Rectal smooth muscle tissue (tissue), 1 donor: ENCODE results near the gene SIPA1L3.

Experiments
- H3K27ac ChIP-seq: one replicate; pipeline ENCODE4 v1.7.0; 2013; ENCODE audit warnings: low read depth, low read length, inconsistent platforms
- H3K27me3 ChIP-seq: one replicate; pipeline ENCODE4 v1.7.0; 2013; ENCODE audit warnings: low read length; ENCODE audit not compliant: control insufficient read depth, insufficient read depth
- H3K36me3 ChIP-seq: one replicate; pipeline ENCODE4 v1.7.0; 2013; ENCODE audit warnings: low read length; ENCODE audit not compliant: control insufficient read depth, insufficient read depth
- H3K4me1 ChIP-seq: one replicate; pipeline ENCODE4 v1.7.0; 2013; ENCODE audit warnings: low read length; ENCODE audit not compliant: control insufficient read depth, insufficient read depth
- H3K4me3 ChIP-seq: one replicate; pipeline ENCODE4 v1.7.0; 2013; ENCODE audit warnings: low read length
- H3K9ac ChIP-seq: one replicate; pipeline ENCODE4 v1.7.0; 2013; ENCODE audit warnings: low read length

The SIPA1L3 gene

DNA sequence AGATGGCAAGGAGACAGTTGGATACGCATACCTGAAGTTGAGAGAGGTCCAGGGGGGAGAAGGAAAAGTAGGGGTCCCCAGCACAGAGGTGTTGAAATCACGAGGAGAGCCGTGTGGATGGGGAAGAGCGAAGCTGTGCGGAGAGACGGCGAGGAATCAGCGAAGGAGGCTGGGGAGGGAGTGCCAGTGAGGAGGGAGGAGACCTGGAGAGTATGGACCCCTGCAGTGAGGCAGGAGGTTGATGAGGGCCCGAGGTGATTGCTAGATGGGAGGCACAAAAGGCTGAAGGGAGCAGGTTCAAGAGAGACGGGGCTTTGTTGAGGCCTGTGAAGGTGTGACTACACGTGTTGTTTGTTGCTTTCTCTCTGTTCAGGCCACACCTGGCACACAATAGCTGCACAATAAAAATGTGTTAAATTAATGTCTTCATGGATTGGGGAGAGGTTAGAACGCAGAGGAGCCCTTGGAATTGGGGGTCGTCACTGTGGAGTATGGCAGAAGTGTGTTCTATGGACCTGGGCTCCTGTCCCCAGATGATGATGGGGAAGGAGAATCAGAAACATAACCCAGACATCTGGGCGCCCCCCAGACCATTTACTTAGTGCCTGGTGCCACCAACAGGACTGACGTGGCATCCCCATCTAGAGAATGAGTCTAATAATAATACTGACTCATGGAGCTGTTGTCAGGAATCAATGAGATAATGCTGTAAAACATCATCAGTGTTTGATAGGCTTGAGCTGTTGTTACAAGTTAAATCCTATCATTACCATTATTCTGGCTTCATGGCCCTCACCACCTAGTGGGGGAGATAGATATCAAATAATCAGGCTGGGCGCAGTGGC, 137.5 kb downstream of the SIPA1L3 start:
- Histone ChIP-seq H3K36me3 (no peaks in the 10 kb centered on the region), H3K4me3 (no peak overlapping the region), H3K9ac (no peak overlapping the region), H3K27me3 (no peaks in the 10 kb centered on the region), H3K4me1 (no peaks in the 10 kb centered on the region), H3K27ac (no peak overlapping the region)

DNA sequence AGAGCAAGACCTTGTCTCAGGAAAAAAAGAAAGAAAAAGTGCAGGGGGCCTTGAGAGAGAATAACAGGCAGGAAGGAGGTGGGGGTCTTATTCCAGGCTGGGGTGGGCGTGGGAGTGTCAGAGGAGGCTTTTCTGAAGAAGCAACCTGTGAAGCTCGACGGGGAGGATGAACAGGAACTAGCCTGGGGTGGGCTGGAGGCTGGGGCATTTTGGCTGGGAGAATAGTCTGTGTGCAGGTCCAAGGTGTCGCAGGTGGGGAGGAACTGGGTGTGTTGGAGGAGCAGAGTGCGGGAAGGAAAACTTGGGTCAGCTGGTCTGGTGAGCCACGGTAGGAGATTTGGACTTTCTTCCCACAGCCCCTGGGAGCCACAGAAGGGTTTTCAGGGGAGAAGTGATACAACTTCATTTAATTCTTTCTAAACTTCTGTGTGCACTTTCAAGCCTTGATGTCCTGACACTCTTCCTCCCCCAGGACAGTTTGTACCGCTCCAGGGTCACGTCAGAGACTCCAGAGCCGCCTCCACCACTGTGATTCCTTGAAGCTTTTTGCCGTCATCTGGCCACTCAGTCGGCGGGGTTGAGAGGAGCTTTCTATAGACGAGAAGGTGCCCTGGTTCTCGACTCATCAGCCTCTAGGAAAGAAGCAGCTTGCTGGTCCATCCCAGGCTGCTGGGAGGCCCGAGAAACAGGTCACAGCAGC, 138.7 kb downstream of the SIPA1L3 start:
- no peaks in the 10 kb centered on the region for H3K27me3 ChIP-seq
- no peak overlapping the region for H3K27ac ChIP-seq
- no peak overlapping the region for H3K9ac ChIP-seq
- no peak overlapping the region for H3K4me3 ChIP-seq
- no peaks in the 10 kb centered on the region for H3K4me1 ChIP-seq
- H3K36me3 ChIP-seq, result no peaks in the 10 kb centered on the region

DNA sequence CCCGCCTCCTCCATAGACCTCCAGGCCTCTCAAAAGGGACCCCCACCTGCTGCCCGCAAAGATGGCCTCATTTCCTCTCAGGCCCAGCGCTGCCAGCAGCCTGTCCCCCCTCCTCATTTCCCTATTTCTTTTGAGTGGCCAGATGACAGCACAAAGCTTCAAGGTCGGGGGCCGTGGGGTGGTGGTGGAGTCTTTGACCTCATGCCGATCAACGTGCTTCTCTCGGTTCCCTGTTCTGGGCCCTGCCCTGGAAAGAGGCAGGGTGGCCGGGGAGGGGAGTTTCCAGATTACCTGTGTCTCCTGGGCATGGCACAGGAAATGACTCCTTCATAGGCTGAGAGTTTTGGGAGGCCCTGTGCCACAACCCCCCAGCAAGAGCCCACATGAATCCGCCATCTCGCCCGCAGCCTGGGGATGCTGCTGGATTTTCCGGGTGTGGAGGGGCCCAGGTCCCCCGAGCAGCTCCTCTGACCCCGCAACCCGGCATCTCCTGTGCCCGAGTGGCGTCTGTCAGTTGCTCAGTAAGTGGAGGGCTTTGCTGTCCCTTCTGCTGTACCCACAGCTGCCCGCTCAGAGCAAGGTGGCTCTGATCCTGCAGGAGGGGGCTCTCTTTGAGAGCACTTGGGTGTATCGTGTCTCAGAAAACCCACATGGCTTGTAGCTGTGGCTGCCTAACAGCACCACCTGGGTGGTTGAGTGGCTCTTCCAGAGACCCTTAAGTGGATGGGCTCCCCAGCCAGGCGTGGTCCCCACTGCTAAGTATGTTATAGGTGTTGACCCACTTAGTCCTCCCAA, 139.4 kb downstream of the SIPA1L3 start:
- no peak overlapping the region for H3K9ac ChIP-seq
- no peaks in the 10 kb centered on the region for H3K36me3 ChIP-seq
- no peak overlapping the region for H3K27ac ChIP-seq
- no peaks in the 10 kb centered on the region for H3K4me1 ChIP-seq
- H3K27me3 ChIP-seq, result no peaks in the 10 kb centered on the region
- H3K4me3 ChIP-seq, result no peak overlapping the region

DNA sequence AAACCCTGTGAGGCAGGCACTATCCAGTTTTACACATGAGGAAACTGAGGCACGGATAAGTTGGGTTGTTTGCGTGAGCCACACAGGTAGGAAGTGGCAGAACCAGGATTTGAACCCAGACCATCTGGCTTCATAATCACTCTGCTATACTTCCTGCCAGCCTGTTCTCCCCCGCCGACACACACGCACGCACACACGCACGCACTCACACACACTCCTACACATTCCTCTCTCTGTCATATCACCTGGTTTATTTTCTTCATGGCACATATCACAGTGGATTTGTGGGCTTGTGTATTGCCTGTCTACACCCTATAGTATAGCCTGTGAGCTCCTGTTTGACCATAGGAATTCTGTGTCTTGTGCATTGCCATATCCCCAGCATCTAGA, 140.0 kb downstream of the SIPA1L3 start:
- Histone ChIP-seq H3K36me3 (no peaks in the 10 kb centered on the region), H3K27ac (no peak overlapping the region), H3K4me3 (no peak overlapping the region), H3K9ac (no peak overlapping the region), H3K4me1 (no peaks in the 10 kb centered on the region), H3K27me3 (no peaks in the 10 kb centered on the region)

DNA sequence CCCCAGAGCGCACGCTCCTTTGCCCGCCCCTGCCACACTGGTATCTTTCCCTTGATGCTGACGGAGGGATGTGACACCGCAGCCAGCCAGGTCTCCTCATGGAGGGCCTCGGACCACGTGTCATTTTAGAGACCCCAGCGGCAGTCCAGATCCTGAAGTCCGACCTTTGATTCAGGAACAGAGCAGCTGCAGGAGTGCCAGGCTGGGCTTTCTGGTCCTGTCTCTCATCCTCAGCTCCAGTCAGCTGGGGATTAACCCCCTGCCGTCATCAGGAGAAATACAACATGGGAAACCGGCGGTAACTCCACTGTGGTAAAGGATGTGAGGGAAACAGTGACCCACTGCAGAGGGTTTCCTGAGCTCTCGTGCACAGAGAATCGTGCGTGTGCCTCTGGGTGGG, 140.6 kb downstream of the SIPA1L3 start:
- Histone ChIP-seq H3K27ac (no peak overlapping the region), H3K27me3 (no peaks in the 10 kb centered on the region), H3K4me3 (no peak overlapping the region), H3K4me1 (no peaks in the 10 kb centered on the region), H3K36me3 (no peaks in the 10 kb centered on the region), H3K9ac (no peak overlapping the region)

DNA sequence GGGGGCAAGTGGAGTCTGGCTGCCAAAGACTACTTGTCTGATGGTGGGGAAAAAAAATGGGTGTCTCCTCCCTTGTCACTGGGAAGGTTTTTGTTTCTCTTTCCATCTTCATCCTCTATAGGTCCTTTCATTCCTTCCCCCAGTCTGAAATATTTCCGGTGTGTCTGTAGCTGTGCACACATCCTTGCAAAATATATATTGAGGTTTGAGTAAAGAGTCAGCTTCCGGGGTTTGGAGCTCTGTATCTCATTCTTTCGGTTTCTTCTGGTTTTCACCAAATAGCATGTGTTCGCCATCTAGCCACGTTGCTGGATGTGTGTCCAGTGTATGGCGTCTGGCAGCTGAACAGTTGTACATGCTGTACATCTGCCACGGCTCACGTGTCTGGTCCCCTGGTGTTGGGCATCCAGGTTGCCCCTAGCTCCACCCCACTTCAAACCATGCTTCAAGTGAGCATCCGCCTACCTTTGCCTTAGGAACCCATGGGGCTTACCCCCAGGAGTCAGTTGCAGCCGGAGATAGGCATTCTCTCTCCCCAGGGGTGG, 142.2 kb downstream of the SIPA1L3 start:
- H3K4me3 ChIP-seq, result no peak overlapping the region
- H3K4me1 ChIP-seq, result no peaks in the 10 kb centered on the region
- no peaks in the 10 kb centered on the region for H3K36me3 ChIP-seq
- no peak overlapping the region for H3K9ac ChIP-seq
- no peaks in the 10 kb centered on the region for H3K27me3 ChIP-seq
- no peak overlapping the region for H3K27ac ChIP-seq

DNA sequence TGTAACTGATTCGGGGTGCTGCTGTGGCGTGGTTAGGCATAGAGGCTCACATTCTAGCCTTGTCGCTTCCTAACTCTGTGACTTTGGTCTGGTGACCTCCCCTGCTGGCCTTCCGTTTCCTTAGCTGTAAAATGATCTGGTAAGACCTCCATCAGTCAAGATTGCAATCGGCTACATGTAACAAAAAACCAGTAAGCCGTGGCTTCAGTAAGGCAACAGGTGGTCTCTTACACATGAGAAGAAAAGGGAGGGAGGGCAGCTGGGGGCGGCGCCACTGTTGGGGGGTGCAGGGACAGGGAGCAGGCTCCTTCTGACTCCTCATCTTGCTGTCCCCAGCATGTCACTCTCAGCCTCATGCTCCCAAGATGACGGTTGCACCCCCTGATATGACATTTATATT, 148.0 kb downstream of the SIPA1L3 start:
- Histone ChIP-seq H3K27me3 (no peaks in the 10 kb centered on the region), H3K4me1 (no peaks in the 10 kb centered on the region), H3K36me3 (no peaks in the 10 kb centered on the region), H3K27ac (no peak overlapping the region), H3K9ac (no peak overlapping the region), H3K4me3 (no peak overlapping the region)

DNA sequence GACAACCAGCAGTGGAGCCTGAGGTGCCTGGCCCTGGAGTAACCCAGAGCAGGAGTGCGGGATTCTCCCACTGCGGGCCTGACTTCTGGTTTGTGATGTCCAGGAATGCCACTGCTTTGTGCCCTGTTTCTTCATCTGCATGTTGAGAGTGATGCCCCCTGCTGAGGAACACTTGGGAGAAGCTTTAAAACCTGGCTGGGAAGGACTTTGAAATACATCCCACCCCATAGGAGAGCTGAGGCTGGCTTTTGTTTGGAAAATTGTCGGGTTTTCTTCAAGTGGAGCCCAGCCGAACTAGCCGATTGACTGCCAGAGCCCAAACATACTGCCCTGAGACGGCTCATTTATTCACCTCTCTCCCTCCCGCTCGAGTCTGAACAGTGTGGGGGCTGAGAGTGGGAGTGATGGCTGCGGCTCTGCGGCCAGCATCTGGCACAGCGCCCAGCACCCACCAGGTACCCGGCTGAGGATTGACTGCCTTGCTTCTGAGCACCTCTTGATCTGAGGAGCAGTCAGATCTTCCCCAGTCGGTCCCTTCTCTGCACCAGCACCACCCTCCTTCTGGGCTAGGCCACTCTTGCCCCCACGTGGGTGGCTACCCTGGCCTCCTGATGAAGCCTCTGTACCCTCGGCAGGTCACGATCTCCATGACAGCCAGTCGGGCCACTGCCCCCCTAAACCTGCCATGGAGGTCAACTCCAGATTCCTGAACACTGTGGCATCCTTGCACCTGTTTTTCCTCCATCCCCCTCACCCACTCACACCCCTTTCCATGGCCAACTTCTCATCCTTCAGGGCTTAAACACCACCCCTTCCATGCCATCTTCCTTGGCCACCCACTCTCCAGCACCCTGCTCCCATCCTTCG, 148.9 kb downstream of the SIPA1L3 start:
- Histone ChIP-seq H3K4me1 (no peaks in the 10 kb centered on the region), H3K27ac (no peak overlapping the region), H3K9ac (no peak overlapping the region), H3K4me3 (no peak overlapping the region), H3K36me3 (no peaks in the 10 kb centered on the region), H3K27me3 (no peaks in the 10 kb centered on the region)

DNA sequence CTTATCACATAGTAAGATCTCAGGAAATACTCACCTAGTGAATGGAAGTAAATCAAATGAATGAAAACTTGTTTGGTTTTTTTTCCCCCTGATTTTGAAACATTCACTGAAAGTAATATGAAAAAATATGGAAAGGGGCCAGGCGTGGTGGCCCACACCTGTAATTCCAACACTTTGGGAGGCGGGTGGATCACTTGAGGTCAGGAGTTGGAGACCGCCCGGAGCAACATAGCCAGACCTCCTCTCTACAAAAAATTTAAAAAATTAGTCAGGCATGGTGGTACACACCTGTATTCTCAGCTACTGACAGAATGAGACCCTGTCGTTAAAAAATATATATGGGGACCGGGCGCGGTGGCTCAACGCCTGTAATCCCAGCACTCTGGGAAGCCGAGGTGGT, 149.6 kb downstream of the SIPA1L3 start:
- no peaks in the 10 kb centered on the region for H3K4me1 ChIP-seq
- no peaks in the 10 kb centered on the region for H3K27me3 ChIP-seq
- H3K4me3 ChIP-seq, result no peak overlapping the region
- H3K36me3 ChIP-seq, result no peaks in the 10 kb centered on the region
- H3K27ac ChIP-seq, result no peak overlapping the region
- no peak overlapping the region for H3K9ac ChIP-seq

DNA sequence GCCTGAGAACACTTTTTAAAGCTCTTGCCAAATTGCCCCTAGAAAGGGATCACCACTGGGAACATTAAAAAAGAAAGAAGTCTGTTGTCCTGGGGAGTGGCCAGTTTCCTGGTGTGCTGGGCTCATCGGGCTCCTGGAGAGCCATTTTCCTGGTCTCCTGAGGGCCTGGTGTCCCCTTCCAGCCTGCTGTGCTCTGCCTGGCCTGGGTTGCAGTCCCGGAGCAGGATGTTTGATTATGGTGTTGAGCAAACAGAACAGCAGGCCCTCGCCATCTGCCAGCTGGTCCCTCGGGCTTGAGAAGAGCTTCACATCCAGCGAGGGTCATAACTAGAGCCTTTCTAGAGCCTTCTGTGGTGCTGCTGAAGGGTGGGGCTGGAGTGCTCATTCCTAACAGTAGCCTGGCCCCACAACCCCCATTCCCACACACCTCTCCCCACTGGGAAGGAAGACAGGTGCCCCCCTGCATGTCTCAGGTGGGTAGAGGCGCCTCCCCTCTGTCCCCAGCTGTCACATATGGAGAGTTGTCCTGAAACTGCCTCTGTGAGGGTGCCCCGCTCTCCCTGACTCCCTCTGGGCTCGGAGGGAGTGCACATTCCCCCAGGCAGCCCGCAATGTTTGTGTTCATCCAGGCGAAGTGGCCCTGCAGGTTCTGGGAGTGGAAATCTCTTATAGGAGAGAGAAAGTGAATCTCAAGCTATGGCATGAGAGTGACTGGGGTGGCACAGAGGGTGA, 151.1 kb downstream of the SIPA1L3 start:
- H3K4me3 ChIP-seq, result no peak overlapping the region
- no peaks in the 10 kb centered on the region for H3K36me3 ChIP-seq
- H3K4me1 ChIP-seq, result no peaks in the 10 kb centered on the region
- no peak overlapping the region for H3K9ac ChIP-seq
- no peak overlapping the region for H3K27ac ChIP-seq
- H3K27me3 ChIP-seq, result no peaks in the 10 kb centered on the region

DNA sequence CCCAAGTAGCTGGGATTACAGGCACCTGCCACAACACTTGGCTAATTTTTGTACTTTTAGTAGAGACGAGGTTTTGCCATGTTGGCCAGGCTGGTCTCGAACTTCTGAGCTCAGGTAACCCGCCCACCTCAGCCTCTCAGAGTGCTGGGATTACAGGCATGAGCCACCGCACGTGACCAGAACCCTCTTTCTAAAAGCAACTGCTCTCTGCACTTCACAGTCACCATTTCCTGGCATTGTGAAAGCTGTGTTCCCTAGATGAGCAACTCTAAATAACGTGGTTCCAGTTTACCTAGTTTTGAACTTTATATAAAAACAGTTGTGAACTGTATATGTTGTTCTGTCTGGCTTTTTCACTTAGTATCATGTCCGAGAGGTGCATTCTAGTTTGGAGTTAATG, 152.9 kb downstream of the SIPA1L3 start:
- H3K27me3 ChIP-seq, result no peaks in the 10 kb centered on the region
- no peak overlapping the region for H3K9ac ChIP-seq
- H3K4me1 ChIP-seq, result no peaks in the 10 kb centered on the region
- H3K27ac ChIP-seq, result no peak overlapping the region
- H3K36me3 ChIP-seq, result no peaks in the 10 kb centered on the region
- no peak overlapping the region for H3K4me3 ChIP-seq
